Uterus (tissue), 2 donors: ENCODE measurements around the gene YTHDF1.

Experiments used
- CTCF ChIP-seq, 4 experiments: fragments of 200-600 bp in 2 of 4; fragments of 450-650 bp in 2 of 4; sonication (generic) in 2 of 4; IDR thresholded peaks; one replicate each; pipeline ENCODE4 v1.5.1; 2016 to 2019; ENCODE audit warnings: antibody characterized with exemption in 4 of 4, mild to moderate bottlenecking in 2 of 4, moderate library complexity in 1 of 4
- POLR2A ChIP-seq, 2 donors: fragments of 450-650 bp; IDR thresholded peaks; one replicate each; pipeline ENCODE4 v1.6.1; 2016; ENCODE audit warnings: antibody characterized with exemption in 2 of 2, mild to moderate bottlenecking in 1 of 2, moderate library complexity in 1 of 2

DNA sequence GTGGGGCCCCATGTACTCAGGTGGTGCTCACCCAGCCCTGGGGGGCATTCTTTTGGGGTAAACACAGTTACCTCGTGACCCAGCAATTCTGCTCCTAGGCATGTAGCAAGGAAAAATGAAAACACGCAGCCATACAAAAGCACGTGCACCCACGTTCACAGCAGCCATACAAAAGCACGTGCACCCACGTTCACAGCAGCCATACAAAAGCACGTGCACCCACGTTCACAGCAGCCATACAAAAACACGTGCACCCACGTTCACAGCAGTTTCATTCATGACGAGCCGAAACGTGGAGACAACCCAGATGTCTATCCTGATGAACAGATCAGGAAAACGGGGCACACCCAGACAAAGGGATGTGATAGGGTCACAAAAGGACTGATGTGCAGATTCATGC, 57.1 kb downstream of the YTHDF1 start:
- TF ChIP-seq CTCF (IDR thresholded peaks at IDR 0.05): no peak
- TF ChIP-seq POLR2A (IDR thresholded peaks at IDR 0.05): no peak
